K562 (cell line): ENCODE results near the gene FAM149B1. TPM values are rescaled to one million over a fixed set of nuclear protein-coding genes. Genes with fewer than 3 reads are reported as not detected.

ENCODE experiments used
- ARID1B ChIP-seq: fragments of 450-650 bp; IDR thresholded peaks from 2 replicates; pipeline ENCODE4 v1.6.1; 2016; ENCODE audit warnings: antibody characterized with exemption, mild to moderate bottlenecking, inconsistent platforms
- FOSL1 ChIP-seq: fragments of 200-800 bp; sonication (Bioruptor generic); conservative IDR thresholded peaks from 2 replicates; pipeline ENCODE4 v1.6.1; 2016; ENCODE audit warnings: missing genetic modification characterization, missing compliant biosample characterization
- RAD21 ChIP-seq, 2 experiments: fragments of 250-450 bp in 1 of 2; fragments of 450-650 bp in 1 of 2; sonication (Bioruptor Pico) in 1 of 2; formaldehyde crosslinking in 1 of 2; IDR thresholded peaks in 1 of 2; conservative IDR thresholded peaks in 1 of 2; 2 replicates each; pipeline versions ENCODE4 v1.4.0 to v1.8.0; 2020 to 2022; ENCODE audit warnings: mild to moderate bottlenecking in 2 of 2, moderate library complexity in 1 of 2
- SMAD4 ChIP-seq: fragments of 250-450 bp; sonication (Bioruptor Pico); conservative IDR thresholded peaks from 2 replicates; pipeline ENCODE4 v1.8.0; 2021; ENCODE audit warnings: inconsistent platforms, mild to moderate bottlenecking, moderate library complexity
- polyA plus RNA-seq, 8 experiments: library from polyadenylated mRNA; depleted of rRNA in 4 of 8; stranded (reverse) in 5 of 8; unstranded in 3 of 8; fragments of >200 nt; fragmentation: Nextera tagmentation in 2 of 8; fragmentation: Illumina TruSeq in 1 of 8; extraction: Ambion mirVana in 2 of 8; extraction: Trizol in 1 of 8; gene quantifications; 2 replicates each; pipeline versions ENCODE4 v1.2.1 to v1.2.3, GENCODE V29; 2011 to 2014; ENCODE audit warnings: inconsistent platforms in 1 of 8, missing spikeins in 1 of 8
- total RNA-seq, 7 experiments: library from RNA; depleted of rRNA in 6 of 7; stranded (reverse); fragments of >200 nt in 6 of 7; fragmentation: Illumina TruSeq in 2 of 7; extraction: Trizol in 2 of 7; gene quantifications; 2 replicates each; pipeline versions ENCODE4 v1.2.1 to v1.2.3, GENCODE V29; 2011 to 2021; ENCODE audit warnings: low replicate concordance in 1 of 7
- TF ChIP-seq, protein P1 (sequence below), 2 experiments: fragments of 450-650 bp; formaldehyde crosslinking in 1 of 2; IDR thresholded peaks; 2 replicates each; pipeline versions ENCODE4 v1.4.0 to v1.6.1; 2014 to 2020; ENCODE audit warnings: mild to moderate bottlenecking in 2 of 2, borderline replicate concordance in 1 of 2, low read depth in 1 of 2
- TF ChIP-seq, protein P2 (sequence below): fragments of 250-450 bp; sonication (Bioruptor Pico); IDR thresholded peaks from 2 replicates; pipeline ENCODE4 v1.5.1; 2021; ENCODE audit warnings: mild to moderate bottlenecking
- TF ChIP-seq, protein P3 (sequence below): fragments of 450-650 bp; formaldehyde crosslinking; IDR thresholded peaks from 2 replicates; pipeline ENCODE4 v1.4.0; 2020; ENCODE audit warnings: mild to moderate bottlenecking, moderate library complexity
- TF ChIP-seq, protein P4 (sequence below), 3 experiments: IDR thresholded peaks in 2 of 3; conservative IDR thresholded peaks in 1 of 3; 2 replicates each; pipeline ENCODE4 v1.5.1; 2011 to 2012; ENCODE audit warnings: low read length in 3 of 3, mild to moderate bottlenecking in 3 of 3, control low read depth in 2 of 3, improper control_type of control experiment in 1 of 3, inconsistent platforms in 1 of 3, low read depth in 1 of 3, mixed read lengths in 1 of 3, moderate library complexity in 1 of 3; ENCODE audit not compliant: insufficient read depth in 2 of 3

FAM149B1 gene
- total and polyA plus RNA-seq, 9 of the 15 experiments (the other 6 are each of a cell fraction or from before 2014, with no cell fraction given) = 4.2 to 18.5 (median 9.3) TPM

DNA sequence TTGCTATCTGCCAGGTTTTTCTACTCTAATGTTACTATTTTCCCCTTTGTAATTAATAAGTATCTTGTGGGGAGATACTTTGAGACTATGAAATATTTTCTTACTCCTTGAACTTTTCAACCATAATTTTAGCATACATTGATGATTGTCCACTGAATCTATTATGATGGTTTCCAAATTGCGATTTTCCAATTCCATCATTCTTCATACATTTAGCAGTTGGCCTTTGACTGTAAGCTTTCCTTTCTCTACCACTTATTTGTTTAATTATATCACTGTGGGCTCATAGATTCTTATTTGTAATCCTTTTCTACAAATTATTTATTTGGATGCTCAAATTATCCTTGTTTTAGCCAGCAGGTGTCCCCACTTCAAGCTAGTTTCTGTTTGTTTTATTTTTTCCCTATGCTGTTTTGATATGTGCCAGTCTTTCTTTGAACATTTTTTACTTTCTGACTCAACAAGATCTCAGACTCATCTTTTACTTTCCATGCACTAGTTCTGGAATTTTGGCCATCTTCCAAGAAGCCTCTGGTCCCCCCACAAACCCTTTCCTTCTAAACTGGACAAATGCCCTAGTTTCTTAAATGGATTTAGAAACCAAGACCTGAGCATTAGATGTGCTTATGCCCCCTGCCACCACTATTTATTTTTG, 95.9 kb downstream of the FAM149B1 start (continued):
- TF ChIP-seq, protein P1, sequence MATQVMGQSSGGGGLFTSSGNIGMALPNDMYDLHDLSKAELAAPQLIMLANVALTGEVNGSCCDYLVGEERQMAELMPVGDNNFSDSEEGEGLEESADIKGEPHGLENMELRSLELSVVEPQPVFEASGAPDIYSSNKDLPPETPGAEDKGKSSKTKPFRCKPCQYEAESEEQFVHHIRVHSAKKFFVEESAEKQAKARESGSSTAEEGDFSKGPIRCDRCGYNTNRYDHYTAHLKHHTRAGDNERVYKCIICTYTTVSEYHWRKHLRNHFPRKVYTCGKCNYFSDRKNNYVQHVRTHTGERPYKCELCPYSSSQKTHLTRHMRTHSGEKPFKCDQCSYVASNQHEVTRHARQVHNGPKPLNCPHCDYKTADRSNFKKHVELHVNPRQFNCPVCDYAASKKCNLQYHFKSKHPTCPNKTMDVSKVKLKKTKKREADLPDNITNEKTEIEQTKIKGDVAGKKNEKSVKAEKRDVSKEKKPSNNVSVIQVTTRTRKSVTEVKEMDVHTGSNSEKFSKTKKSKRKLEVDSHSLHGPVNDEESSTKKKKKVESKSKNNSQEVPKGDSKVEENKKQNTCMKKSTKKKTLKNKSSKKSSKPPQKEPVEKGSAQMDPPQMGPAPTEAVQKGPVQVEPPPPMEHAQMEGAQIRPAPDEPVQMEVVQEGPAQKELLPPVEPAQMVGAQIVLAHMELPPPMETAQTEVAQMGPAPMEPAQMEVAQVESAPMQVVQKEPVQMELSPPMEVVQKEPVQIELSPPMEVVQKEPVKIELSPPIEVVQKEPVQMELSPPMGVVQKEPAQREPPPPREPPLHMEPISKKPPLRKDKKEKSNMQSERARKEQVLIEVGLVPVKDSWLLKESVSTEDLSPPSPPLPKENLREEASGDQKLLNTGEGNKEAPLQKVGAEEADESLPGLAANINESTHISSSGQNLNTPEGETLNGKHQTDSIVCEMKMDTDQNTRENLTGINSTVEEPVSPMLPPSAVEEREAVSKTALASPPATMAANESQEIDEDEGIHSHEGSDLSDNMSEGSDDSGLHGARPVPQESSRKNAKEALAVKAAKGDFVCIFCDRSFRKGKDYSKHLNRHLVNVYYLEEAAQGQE (IDR thresholded peaks at IDR 0.05; ENCODE audit: borderline replicate concordance) = peak; percentile 54; the same call in 1 of the 2 replicates
- TF ChIP-seq, protein P1 (CRISPR knock-in tag; IDR thresholded peaks at IDR 0.05; ENCODE audit: low read depth) = no peak
- TF ChIP-seq, protein P2, sequence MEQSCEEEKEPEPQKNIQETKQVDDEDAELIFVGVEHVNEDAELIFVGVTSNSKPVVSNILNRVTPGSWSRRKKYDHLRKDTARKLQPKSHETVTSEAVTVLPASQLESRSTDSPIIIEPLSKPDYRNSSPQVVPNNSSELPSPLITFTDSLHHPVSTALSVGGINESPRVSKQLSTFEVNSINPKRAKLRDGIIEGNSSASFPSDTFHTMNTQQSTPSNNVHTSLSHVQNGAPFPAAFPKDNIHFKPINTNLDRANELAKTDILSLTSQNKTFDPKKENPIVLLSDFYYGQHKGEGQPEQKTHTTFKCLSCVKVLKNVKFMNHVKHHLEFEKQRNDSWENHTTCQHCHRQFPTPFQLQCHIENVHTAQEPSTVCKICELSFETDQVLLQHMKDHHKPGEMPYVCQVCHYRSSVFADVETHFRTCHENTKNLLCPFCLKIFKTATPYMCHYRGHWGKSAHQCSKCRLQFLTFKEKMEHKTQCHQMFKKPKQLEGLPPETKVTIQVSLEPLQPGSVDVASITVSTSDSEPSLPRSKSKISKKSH (CRISPR knock-in tag) = no peak
- TF ChIP-seq, protein P3, sequence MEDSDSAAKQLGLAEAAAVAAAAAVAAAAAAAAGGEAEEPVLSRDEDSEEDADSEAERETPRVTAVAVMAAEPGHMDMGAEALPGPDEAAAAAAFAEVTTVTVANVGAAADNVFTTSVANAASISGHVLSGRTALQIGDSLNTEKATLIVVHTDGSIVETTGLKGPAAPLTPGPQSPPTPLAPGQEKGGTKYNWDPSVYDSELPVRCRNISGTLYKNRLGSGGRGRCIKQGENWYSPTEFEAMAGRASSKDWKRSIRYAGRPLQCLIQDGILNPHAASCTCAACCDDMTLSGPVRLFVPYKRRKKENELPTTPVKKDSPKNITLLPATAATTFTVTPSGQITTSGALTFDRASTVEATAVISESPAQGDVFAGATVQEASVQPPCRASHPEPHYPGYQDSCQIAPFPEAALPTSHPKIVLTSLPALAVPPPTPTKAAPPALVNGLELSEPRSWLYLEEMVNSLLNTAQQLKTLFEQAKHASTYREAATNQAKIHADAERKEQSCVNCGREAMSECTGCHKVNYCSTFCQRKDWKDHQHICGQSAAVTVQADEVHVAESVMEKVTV = peak; percentile 69
- 0 out of 2 replicates have a peak, but pooled peaks have one; percentile 13 for TF ChIP-seq ARID1B
- TF ChIP-seq RAD21 (CRISPR knock-in tag; conservative IDR thresholded peaks at IDR 0.05 in 1 of 2, IDR thresholded peaks at IDR 0.05 in 1 of 2) = peak; percentile 55 to 72
- TF ChIP-seq, protein P4, sequence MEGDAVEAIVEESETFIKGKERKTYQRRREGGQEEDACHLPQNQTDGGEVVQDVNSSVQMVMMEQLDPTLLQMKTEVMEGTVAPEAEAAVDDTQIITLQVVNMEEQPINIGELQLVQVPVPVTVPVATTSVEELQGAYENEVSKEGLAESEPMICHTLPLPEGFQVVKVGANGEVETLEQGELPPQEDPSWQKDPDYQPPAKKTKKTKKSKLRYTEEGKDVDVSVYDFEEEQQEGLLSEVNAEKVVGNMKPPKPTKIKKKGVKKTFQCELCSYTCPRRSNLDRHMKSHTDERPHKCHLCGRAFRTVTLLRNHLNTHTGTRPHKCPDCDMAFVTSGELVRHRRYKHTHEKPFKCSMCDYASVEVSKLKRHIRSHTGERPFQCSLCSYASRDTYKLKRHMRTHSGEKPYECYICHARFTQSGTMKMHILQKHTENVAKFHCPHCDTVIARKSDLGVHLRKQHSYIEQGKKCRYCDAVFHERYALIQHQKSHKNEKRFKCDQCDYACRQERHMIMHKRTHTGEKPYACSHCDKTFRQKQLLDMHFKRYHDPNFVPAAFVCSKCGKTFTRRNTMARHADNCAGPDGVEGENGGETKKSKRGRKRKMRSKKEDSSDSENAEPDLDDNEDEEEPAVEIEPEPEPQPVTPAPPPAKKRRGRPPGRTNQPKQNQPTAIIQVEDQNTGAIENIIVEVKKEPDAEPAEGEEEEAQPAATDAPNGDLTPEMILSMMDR (IDR thresholded peaks at IDR 0.05 in 2 of 3, conservative IDR thresholded peaks at IDR 0.05 in 1 of 3; ENCODE audit: insufficient read depth in 2 of 3, low read depth in 1 of 3, low read length in 3 of 3) = peak; percentile 49 to 75 (median 64); a peak in 4 of 6 replicates
- TF ChIP-seq SMAD4 (CRISPR knock-in tag) = 0 out of 2 replicates have a peak, but pooled peaks have one; percentile 9
- TF ChIP-seq FOSL1 = peak; percentile 25; the same call in 1 of the 2 replicates
